Skeletal muscle satellite cell (primary cell): ENCODE measurements around the gene PMFBP1.
A peak's percentile ranks its signal among the peaks of the same experiment; 100 is the strongest.

Source experiments
- H3K27me3 ChIP-seq: 2 replicates; pipeline ENCODE4 v1.7.0; 2013; ENCODE audit warnings: low read length; ENCODE audit not compliant: control insufficient read depth, insufficient read depth
- H3K36me3 ChIP-seq: 2 replicates; pipeline ENCODE4 v1.7.0; 2013; ENCODE audit warnings: mild to moderate bottlenecking, control low read depth, low read length; ENCODE audit not compliant: insufficient read depth
- H3K4me1 ChIP-seq: 2 replicates; pipeline ENCODE4 v1.7.0; 2013; ENCODE audit warnings: low read length; ENCODE audit not compliant: control insufficient read depth, insufficient read depth
- H3K4me2 ChIP-seq: 2 replicates; pipeline ENCODE4 v1.7.0; 2013; ENCODE audit warnings: mild to moderate bottlenecking, low read length
- H3K4me3 ChIP-seq: 2 replicates; pipeline ENCODE4 v1.7.0; 2013; ENCODE audit warnings: low read length
- H3K9ac ChIP-seq: 2 replicates; pipeline ENCODE4 v1.7.0; 2013; ENCODE audit warnings: mild to moderate bottlenecking, low read depth, low read length, moderate library complexity
- H3K9me3 ChIP-seq: replicated peaks from 2 replicates; pipeline ENCODE4 v1.7.0; 2013; ENCODE audit warnings: mild to moderate bottlenecking, control low read depth, low read length

Gene PMFBP1

DNA sequence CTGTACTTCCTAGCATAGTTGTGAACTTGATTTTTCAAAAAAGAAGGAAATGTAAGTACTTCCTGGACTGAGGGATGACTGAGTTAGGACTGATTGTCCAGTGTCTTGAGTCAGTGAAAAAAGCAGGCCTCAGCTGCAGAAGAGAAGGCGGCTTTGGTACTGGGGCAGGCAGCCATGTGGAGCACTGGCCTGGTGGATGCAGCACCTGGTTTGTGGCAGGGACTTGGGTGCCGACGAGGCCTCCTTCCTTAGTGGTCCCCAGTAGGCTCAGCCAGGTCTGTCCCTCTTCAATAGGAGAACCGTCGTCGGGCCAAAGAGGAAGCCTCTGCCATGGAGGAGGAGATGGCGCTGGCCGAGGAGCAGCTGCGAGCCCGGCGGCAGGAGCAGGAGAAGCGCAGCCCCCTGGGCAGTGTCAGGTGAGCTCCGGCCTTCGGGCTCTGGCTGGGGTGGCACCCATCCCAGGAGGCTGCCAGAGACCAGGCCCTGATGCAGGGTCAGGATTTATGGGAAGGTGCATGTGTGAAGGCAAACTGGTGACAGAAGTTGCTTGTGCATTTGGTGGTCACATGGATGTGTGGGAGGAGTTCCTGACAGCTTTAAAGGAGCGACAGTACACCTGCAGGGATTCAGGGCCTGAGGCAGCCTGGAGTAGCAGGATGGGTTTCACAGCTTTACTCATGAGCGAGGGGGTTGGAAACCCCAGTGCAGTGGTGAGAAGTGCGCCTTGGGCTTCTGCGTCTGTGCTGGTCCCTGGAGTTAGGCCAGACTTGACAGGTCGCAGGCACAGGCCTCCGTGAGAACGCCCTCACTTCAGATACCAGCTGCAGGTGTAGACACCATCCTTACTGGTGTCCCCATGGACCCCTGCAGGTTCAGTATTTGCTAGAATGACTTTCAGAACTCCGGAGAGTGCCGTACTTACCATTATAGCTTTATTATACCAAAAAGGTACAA lies 61.0 kb downstream of the PMFBP1 start:
- peaks cover 69% of the 10 kb centered on the region for H3K36me3 ChIP-seq
- H3K4me1 ChIP-seq, result no peaks in the 10 kb centered on the region
- no peaks in the 10 kb centered on the region for H3K9me3 ChIP-seq
- H3K4me2 ChIP-seq, result no peak overlapping the region
- no peak overlapping the region for H3K9ac ChIP-seq
- no peaks in the 10 kb centered on the region for H3K27me3 ChIP-seq
- no peak overlapping the region for H3K4me3 ChIP-seq

GRCh38 chr16:72109966-72110530 lies 61.9 kb downstream of the PMFBP1 start:
- Histone ChIP-seq H3K27me3 (no peaks in the 10 kb centered on the region), H3K4me1 (no peaks in the 10 kb centered on the region), H3K36me3 (peaks cover 78% of the 10 kb centered on the region), H3K9ac (no peak overlapping the region), H3K9me3 (no peaks in the 10 kb centered on the region), H3K4me3 (no peak overlapping the region), H3K4me2 (no peak overlapping the region)

DNA sequence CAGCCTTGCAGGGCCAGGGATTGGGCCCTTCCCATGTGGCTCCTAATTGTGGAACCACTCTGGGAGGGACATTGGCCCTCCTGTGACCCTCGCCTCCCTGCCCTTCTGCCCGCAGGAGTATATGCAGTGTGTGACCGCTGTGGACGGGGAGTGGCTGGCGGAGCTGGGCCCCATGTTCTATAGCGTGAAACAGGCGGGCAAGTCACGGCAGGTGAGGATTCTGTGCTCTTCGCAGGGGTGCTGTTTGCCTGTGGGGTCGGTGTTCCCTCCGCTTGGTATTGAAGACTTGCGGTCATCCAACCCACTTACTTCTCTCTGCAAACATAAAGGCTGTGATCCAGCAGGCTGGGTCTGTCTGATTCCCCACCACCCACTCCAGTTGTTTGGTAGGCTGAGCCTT lies 62.7 kb downstream of the PMFBP1 start:
- Histone ChIP-seq H3K4me1 (no peaks in the 10 kb centered on the region), H3K9ac (no peak overlapping the region), H3K9me3 (no peaks in the 10 kb centered on the region), H3K4me3 (no peak overlapping the region), H3K27me3 (no peaks in the 10 kb centered on the region), H3K4me2 (no peak overlapping the region), H3K36me3 (peaks cover 86% of the 10 kb centered on the region)

GRCh38 chr16:72108353-72109102 lies 63.4 kb downstream of the PMFBP1 start:
- Histone ChIP-seq H3K4me2 (no peak overlapping the region), H3K9me3 (no peaks in the 10 kb centered on the region), H3K36me3 (peaks cover 92% of the 10 kb centered on the region), H3K4me1 (no peaks in the 10 kb centered on the region), H3K27me3 (no peaks in the 10 kb centered on the region), H3K4me3 (no peak overlapping the region), H3K9ac (no peak overlapping the region)

- Histone ChIP-seq H3K4me1 (no peaks in the 10 kb centered on the region), H3K9ac (no peak overlapping the region), H3K4me3 (no peak overlapping the region), H3K9me3 (no peaks in the 10 kb centered on the region), H3K27me3 (no peaks in the 10 kb centered on the region), H3K4me2 (no peak overlapping the region), H3K36me3 (peaks cover 94% of the 10 kb centered on the region)
Measured at GRCh38 chr16:72107371-72107770, 64.6 kb downstream of the PMFBP1 start.

DNA sequence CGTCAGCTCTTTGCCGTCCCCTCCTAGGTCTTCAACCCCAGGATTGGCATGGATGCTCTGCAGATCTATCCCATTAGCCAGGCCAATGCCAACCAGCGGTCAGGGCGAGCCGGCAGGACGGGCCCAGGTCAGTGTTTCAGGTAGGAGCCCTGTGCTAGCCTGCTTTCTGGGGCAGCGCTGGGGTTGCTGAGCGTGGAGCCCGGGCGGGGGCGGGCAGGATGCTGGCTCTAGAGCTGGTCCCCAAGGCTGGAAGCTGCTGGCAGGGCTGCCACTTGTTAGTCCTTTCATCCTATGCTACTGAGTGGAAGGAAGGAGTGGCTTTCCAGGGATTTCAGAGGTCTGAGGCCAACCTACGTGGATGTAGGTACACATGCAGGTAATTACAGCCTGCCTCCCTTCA lies 66.0 kb downstream of the PMFBP1 start:
- H3K4me3 ChIP-seq, result no peak overlapping the region
- no peak overlapping the region for H3K9ac ChIP-seq
- no peaks in the 10 kb centered on the region for H3K9me3 ChIP-seq
- peaks cover 94% of the 10 kb centered on the region for H3K36me3 ChIP-seq
- no peak overlapping the region for H3K4me2 ChIP-seq
- no peaks in the 10 kb centered on the region for H3K4me1 ChIP-seq
- H3K27me3 ChIP-seq, result no peaks in the 10 kb centered on the region

- Histone ChIP-seq H3K4me3 (no peak overlapping the region), H3K4me1 (no peaks in the 10 kb centered on the region), H3K36me3 (peaks cover 94% of the 10 kb centered on the region), H3K9me3 (no peaks in the 10 kb centered on the region), H3K4me2 (no peak overlapping the region), H3K27me3 (no peaks in the 10 kb centered on the region), H3K9ac (no peak overlapping the region)
Measured at GRCh38 chr16:72104905-72105304, 67.0 kb downstream of the PMFBP1 start.

DNA sequence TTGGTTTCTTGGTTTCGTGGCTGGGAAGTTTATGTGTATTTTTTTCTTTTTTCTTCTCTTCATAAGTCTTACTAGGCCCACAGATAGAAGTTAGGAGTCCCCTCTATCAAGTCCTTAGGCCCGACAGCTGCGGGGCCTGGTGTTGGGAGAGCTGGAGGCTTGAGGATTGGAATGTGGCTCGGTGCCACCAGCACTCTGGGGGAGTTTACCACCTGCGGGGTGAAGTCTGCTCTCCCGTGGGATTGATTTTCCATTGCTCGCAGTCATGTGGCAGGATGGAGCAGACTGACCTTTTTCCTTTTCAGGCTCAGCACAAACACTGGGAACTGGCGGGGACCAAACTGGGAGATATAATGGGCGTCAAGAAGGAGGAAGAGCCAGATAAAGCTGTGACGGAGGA lies 70.8 kb downstream of the PMFBP1 start:
- H3K9me3 ChIP-seq, result no peaks in the 10 kb centered on the region
- H3K4me2 ChIP-seq, result no peak overlapping the region
- H3K9ac ChIP-seq, result no peak overlapping the region
- no peaks in the 10 kb centered on the region for H3K27me3 ChIP-seq
- no peaks in the 10 kb centered on the region for H3K4me1 ChIP-seq
- no peak overlapping the region for H3K4me3 ChIP-seq
- H3K36me3 ChIP-seq, result peaks cover 96% of the 10 kb centered on the region

- Histone ChIP-seq H3K4me2 (no peak overlapping the region), H3K9ac (no peak overlapping the region), H3K4me1 (peaks cover 12% of the 10 kb centered on the region), H3K36me3 (peaks cover 82% of the 10 kb centered on the region), H3K4me3 (no peak overlapping the region), H3K9me3 (no peaks in the 10 kb centered on the region), H3K27me3 (no peaks in the 10 kb centered on the region)
Measured at GRCh38 chr16:72099377-72099818, 72.6 kb downstream of the PMFBP1 start.

DNA sequence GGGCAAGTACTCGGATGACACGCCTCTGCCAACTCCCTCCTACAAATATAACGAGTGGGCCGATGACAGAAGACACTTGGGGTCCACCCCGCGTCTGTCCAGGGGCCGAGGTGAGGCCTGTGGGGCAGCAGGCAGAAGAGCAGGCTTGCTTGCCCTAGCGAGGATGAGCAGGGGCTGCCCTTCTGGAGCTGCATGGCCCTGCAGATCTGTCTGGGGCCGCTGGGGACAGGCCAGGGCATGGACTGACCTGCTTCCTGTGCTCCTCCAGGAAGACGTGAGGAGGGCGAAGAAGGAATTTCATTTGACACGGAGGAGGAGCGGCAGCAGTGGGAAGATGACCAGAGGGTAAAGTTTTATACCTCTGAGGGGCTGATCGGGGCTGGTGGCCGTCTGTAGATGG lies 73.0 kb downstream of the PMFBP1 start:
- H3K36me3 ChIP-seq, result peaks cover 77% of the 10 kb centered on the region
- H3K27me3 ChIP-seq, result no peaks in the 10 kb centered on the region
- no peak overlapping the region for H3K4me2 ChIP-seq
- no peaks in the 10 kb centered on the region for H3K9me3 ChIP-seq
- no peak overlapping the region for H3K9ac ChIP-seq
- H3K4me3 ChIP-seq, result no peak overlapping the region
- H3K4me1 ChIP-seq, result peaks cover 13% of the 10 kb centered on the region

DNA sequence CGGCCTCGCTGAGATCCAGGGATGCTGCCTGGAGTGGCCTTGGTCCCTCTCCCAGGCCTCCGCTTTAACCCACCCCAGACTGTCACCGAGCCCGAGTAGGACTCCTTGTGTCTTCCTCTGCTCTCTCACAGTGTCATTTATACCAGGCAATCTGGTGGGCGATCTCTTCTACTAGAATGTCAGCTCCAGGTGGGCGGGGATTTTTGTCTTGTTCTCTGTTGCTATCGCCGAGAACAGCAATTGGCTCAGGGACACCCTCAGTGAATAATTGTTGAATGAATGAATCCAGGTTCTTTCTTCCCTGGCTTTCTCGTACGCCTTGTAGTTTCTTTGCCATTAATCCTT lies 77.7 kb downstream of the PMFBP1 start:
- H3K36me3 ChIP-seq, result peaks cover 42% of the 10 kb centered on the region
- H3K9me3 ChIP-seq, result no peaks in the 10 kb centered on the region
- H3K4me2 ChIP-seq, result peak overlapping the region; percentile 95
- H3K9ac ChIP-seq, result peak overlapping the region; percentile 97
- H3K4me3 ChIP-seq, result peak overlapping the region; percentile 86
- no peaks in the 10 kb centered on the region for H3K27me3 ChIP-seq
- H3K4me1 ChIP-seq, result peaks cover 25% of the 10 kb centered on the region
